Measurements from ENCODE around the gene GUCY2F.

GUCY2F gene

DNA sequence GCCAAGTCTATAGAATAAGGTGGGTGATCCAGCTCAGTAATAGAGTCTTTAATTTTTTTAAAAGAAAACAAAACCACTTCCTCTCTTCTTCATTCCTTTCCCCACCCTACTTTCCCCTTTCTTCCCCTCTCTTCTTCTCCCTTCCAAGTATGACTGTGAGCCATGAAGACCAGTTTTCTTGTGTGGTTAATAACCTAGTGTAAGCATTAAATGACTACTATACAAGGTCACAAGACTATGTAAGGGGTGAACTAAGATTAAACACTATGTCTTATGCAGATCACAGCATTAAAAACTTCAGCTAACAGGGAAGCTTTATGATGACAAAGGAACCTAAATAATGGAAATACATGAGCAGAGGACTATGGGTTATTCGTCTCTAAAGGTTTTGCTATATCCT, 135.4 kb downstream of the GUCY2F start:
- FAIRE-seq (no peak), DNase-seq (ENCODE audit: insufficient read length, low spot score) (no peak)

- DNase-seq (ENCODE audit: insufficient read length, low spot score) (no peak), FAIRE-seq (no peak)
These were observed 136.0 kb downstream of the GUCY2F start for GRCh38 chrX:109345856-109346255.

GRCh38 chrX:109344678-109345077, 137.2 kb downstream of the GUCY2F start:
- DNase-seq (ENCODE audit: insufficient read length, low spot score) = no peak
- FAIRE-seq = no peak

DNA sequence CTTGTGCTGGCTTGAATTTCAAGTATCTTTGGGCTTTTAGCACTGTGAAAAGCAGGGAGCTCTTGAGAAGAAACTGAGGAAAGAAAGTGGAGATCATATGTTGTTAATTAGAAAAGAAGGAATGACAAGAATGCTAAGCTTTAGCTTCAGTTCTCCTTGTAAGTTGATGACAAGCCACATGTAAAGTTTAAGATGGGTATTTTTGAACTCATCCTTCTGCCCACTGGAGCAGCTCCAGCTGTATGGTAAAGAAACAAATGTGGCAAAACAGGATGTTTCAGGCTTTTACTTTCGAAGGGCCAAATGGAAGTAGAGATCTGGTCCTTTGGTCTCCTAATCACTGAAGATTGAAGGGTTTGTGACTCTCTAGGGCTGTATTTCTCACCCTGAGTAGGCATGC, 137.8 kb downstream of the GUCY2F start:
- no peak for FAIRE-seq

GRCh38 chrX:109343671-109344070, 138.2 kb downstream of the GUCY2F start:
- peak; percentile 40 for FAIRE-seq
- DNase-seq (ENCODE audit: insufficient read length, low spot score) = no peak

More for the DNA sequence above, 137.8 kb downstream of the GUCY2F start:
- no peak for DNase-seq (ENCODE audit: insufficient read length, low spot score)

DNA sequence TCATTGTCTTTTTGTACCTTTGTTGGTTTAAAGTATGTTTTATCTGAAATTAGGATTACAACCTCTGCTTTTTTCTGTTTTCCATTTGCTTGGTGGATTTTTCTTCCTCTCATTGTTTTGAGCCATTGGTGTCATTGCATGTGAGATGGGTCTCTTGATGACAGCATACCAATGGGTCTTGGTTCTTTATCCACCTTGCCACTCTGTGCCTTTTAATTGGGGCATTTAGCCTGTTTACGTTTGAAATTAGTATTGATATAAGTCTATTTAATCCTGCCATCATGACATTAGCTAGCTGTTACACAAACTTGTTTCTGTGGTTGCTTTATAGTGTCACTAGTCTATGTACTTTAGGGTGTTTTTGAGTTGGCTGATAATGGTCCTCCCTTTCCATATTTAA, 145.7 kb downstream of the GUCY2F start:
- FAIRE-seq = no peak
- DNase-seq (ENCODE audit: insufficient read length, low spot score) = no peak

GRCh38 chrX:109327251-109327650, 154.6 kb downstream of the GUCY2F start:
- DNase-seq (ENCODE audit: insufficient read length, low spot score) = no peak
- no peak for FAIRE-seq

All from GM19239 (cell line).